GM12878 (cell line): ENCODE measurements around the gene FGF14. TPM values are rescaled to one million over a fixed set of nuclear protein-coding genes. Genes with fewer than 3 reads are reported as not detected.

Experiments
- ATAC-seq: fragments of 200-7000 bp; cut with Tn5 transposase; 3 replicates; pipeline ENCODE4 v1.9.1; 2020; ENCODE audit warnings: mild to moderate bottlenecking, moderate library complexity
- BruUV-seq: library from RNA; stranded (reverse); fragments of 400-500 nt; replicated peaks from 2 replicates; lab custom pipeline; 2021; lab: Mats Ljungman, UMichigan
- CTCF ChIA-PET: fragments of 300-600 bp; sonication (Branson Sonifier 250); formaldehyde crosslinking; extraction: SDS; loops from one replicate; lab custom pipeline; 2021; ENCODE audit warnings: inconsistent platforms; lab: Yijun Ruan, JAX
- POLR2A ChIA-PET: fragments of 350-600 bp; formaldehyde crosslinking; extraction: SDS; loops from one replicate; lab custom pipeline; 2021; ENCODE audit warnings: inconsistent platforms; lab: Charles Lee
- RAD21 ChIA-PET: fragments of 300-600 bp; sonication (Branson Sonifier 250); formaldehyde crosslinking; loops from one replicate; lab custom pipeline; 2023; ENCODE audit warnings: antibody characterized with exemption; ENCODE audit not compliant: unreplicated experiment; lab: Charles Lee
- SMC1A ChIA-PET: fragments of 300-600 bp; sonication (Branson Sonifier 250); formaldehyde crosslinking; loops from one replicate; lab custom pipeline; 2023; ENCODE audit not compliant: unreplicated experiment, uncharacterized antibody; lab: Charles Lee
- DNase-seq: peaks from one replicate; pipeline ENCODE4 v3.0.0-alpha.2; 2011; ENCODE audit warnings: low read depth, low spot score
- FAIRE-seq: peaks from 3 replicates; lab custom pipeline; 2011; peaks lifted over from hg19 to GRCh38; lab: Jason Lieb, UNC
- H2AFZ ChIP-seq: 2 replicates; pipeline ENCODE4 v1.6.0; 2011; ENCODE audit warnings: low read depth, low read length, control low read depth; ENCODE audit not compliant: control insufficient read depth
- H3K27ac ChIP-seq: 2 replicates; pipeline ENCODE4 v1.5.1; 2011; ENCODE audit warnings: control low read depth; ENCODE audit not compliant: control insufficient read depth, insufficient read depth
- H3K27me3 ChIP-seq, 2 experiments: replicated peaks in 1 of 2; 2 replicates each; pipeline versions ENCODE4 v1.6.0 to v1.6.1; 2011; ENCODE audit warnings: low read length in 1 of 2; ENCODE audit not compliant: control insufficient read depth in 2 of 2, insufficient read depth in 2 of 2
- H3K36me3 ChIP-seq, 2 experiments: 2 replicates each; pipeline ENCODE4 v1.5.1; 2011; ENCODE audit warnings: low read length in 1 of 2; ENCODE audit not compliant: control insufficient read depth in 2 of 2, insufficient read depth in 2 of 2
- H3K4me1 ChIP-seq: 2 replicates; pipeline ENCODE4 v1.6.1; 2011; ENCODE audit warnings: mild to moderate bottlenecking, low read length, moderate library complexity, mixed read lengths; ENCODE audit not compliant: control insufficient read depth, insufficient read depth
- H3K4me2 ChIP-seq: 2 replicates; pipeline ENCODE4 v1.6.0; 2011; ENCODE audit warnings: control low read depth; ENCODE audit not compliant: control insufficient read depth, insufficient read depth
- H3K4me3 ChIP-seq: fragments of 200-600 bp; sonication (generic); 2 replicates; pipeline ENCODE4 v1.5.1; 2016
- H3K79me2 ChIP-seq: 2 replicates; pipeline ENCODE4 v1.6.0; 2011; ENCODE audit warnings: low read length; ENCODE audit not compliant: control insufficient read depth, insufficient read depth
- H3K9ac ChIP-seq: 2 replicates; pipeline ENCODE4 v1.8.0; 2011; ENCODE audit warnings: low read length, control low read depth, mixed read lengths; ENCODE audit not compliant: control insufficient read depth, insufficient read depth
- H3K9me3 ChIP-seq: replicated peaks from 3 replicates; pipeline ENCODE4 v1.5.1; 2011; ENCODE audit warnings: mild to moderate bottlenecking, low read length; ENCODE audit not compliant: control insufficient read depth, insufficient read depth
- H4K20me1 ChIP-seq: 2 replicates; pipeline ENCODE4 v1.6.0; 2011; ENCODE audit not compliant: control insufficient read depth, insufficient read depth
- BCLAF1 ChIP-seq: fragments of 450-650 bp; IDR thresholded peaks from 2 replicates; pipeline ENCODE4 v1.6.1; 2017; ENCODE audit warnings: antibody characterized with exemption, mild to moderate bottlenecking, moderate library complexity
- E2F8 ChIP-seq: fragments of 450-650 bp; IDR thresholded peaks from 2 replicates; pipeline ENCODE4 v1.6.1; 2018; ENCODE audit warnings: mild to moderate bottlenecking, low read depth, moderate library complexity; ENCODE audit not compliant: partially characterized antibody
- FOXK2 ChIP-seq: fragments of 450-650 bp; IDR thresholded peaks from 2 replicates; pipeline ENCODE4 v1.6.1; 2017; ENCODE audit warnings: mild to moderate bottlenecking, moderate library complexity
- FOXM1 ChIP-seq: IDR thresholded peaks from 2 replicates; pipeline ENCODE4 v1.6.1; 2012; ENCODE audit warnings: low read depth, mild to moderate bottlenecking, inconsistent platforms, low read length, moderate library complexity
- LARP7 ChIP-seq: fragments of 450-650 bp; IDR thresholded peaks from 2 replicates; pipeline ENCODE4 v1.6.1; 2017; ENCODE audit warnings: mild to moderate bottlenecking
- NKRF ChIP-seq: fragments of 450-650 bp; conservative IDR thresholded peaks from 2 replicates; pipeline ENCODE4 v1.6.1; 2017; ENCODE audit warnings: mild to moderate bottlenecking, moderate library complexity
- PBX3 ChIP-seq: IDR thresholded peaks from 2 replicates; pipeline ENCODE4 v1.6.1; 2011; ENCODE audit warnings: mild to moderate bottlenecking, low read depth, low read length, moderate library complexity; ENCODE audit not compliant: insufficient replicate concordance
- RCOR1 ChIP-seq: conservative IDR thresholded peaks from 2 replicates; pipeline ENCODE4 v1.6.1; 2012; ENCODE audit warnings: low read depth, low read length, improper control_type of control experiment
- SMARCA5 ChIP-seq: fragments of 450-650 bp; IDR thresholded peaks from 2 replicates; pipeline ENCODE4 v1.6.1; 2017; ENCODE audit warnings: mild to moderate bottlenecking
- SRF ChIP-seq, 2 experiments: IDR thresholded peaks; 2 replicates each; pipeline ENCODE4 v1.6.1; 2011; ENCODE audit warnings: low read depth in 2 of 2, low read length in 2 of 2, mild to moderate bottlenecking in 1 of 2, moderate library complexity in 1 of 2
- WRNIP1 ChIP-seq: IDR thresholded peaks from 2 replicates; pipeline ENCODE4 v1.6.1; 2011; ENCODE audit warnings: low read depth, low read length, improper control_type of control experiment, borderline replicate concordance
- WGBS: methylation state at CpG from one replicate; pipeline ENCODE4 v1.1.6; 2016; ENCODE audit warnings: low lambda C conversion rate; ENCODE audit not compliant: insufficient replicate concordance, insufficient coverage; ENCODE audit errors: missing lambda C conversion rate; 5-methylcytosine and 5-hydroxymethylcytosine counted together
- in situ Hi-C: fragments of 300-500 bp; cut with MboI; formaldehyde crosslinking; loops from 9 replicates; pipeline ENCODE4 v1.14.3; 2018; ENCODE audit warnings: mixed read lengths
- intact Hi-C: fragments of 100-400 bp; cut with micrococcal nuclease; formaldehyde crosslinking; loops from one replicate; pipeline ENCODE4 v1.14.2; 2022; ENCODE audit not compliant: unreplicated experiment
- polyA plus RNA-seq, 11 experiments: library from polyadenylated mRNA; depleted of rRNA in 4 of 11; unstranded in 6 of 11; stranded (reverse) in 5 of 11; fragments of >200 nt; fragmentation: Nextera tagmentation in 4 of 11; fragmentation: Illumina TruSeq in 1 of 11; extraction: Ambion mirVana in 4 of 11; extraction: Trizol in 1 of 11; gene quantifications; 1 replicate in 1 of 11; 2 replicates in 10 of 11; pipeline versions ENCODE4 v1.2.1 to v1.2.3, GENCODE V29; 2011 to 2016; ENCODE audit warnings: inconsistent platforms in 2 of 11, missing spikeins in 2 of 11, low read depth in 1 of 11
- total RNA-seq, 4 experiments: library from RNA; depleted of rRNA in 3 of 4; stranded (reverse); fragments of >200 nt in 3 of 4; fragmentation: Illumina TruSeq in 1 of 4; extraction: Trizol in 1 of 4; gene quantifications; 2 replicates each; pipeline versions ENCODE4 v1.2.1 to v1.2.3, GENCODE V29; 2013 to 2021

Gene FGF14
- total and polyA plus RNA-seq, 10 of the 15 experiments (the other 5 are each of a cell fraction or from before 2014, with no cell fraction given): under 0.01 to 0.44 (median 0.04) TPM

- Histone ChIP-seq H3K27ac (no peak overlapping the region), H3K9me3 (no peaks in the 10 kb centered on the region), H3K79me2 (no peaks in the 10 kb centered on the region), H3K4me2 (no peak overlapping the region), H3K27me3 (no peaks in the 10 kb centered on the region; a peak in 1 of 4 replicates), H3K36me3 (no peaks in the 10 kb centered on the region), H4K20me1 (no peaks in the 10 kb centered on the region), H3K4me1 (no peaks in the 10 kb centered on the region), H3K4me3 (no peak overlapping the region), H3K9ac (no peak overlapping the region), H2AFZ (no peak overlapping the region)
- WGBS: 13% methylated on average over 3 of the region's 3 CpGs
- no peak for FAIRE-seq
- no peak for TF ChIP-seq WRNIP1
- no peak for TF ChIP-seq BCLAF1
- TF ChIP-seq SRF (IDR thresholded peaks at IDR 0.05; ENCODE audit: low read depth in 2 of 2, low read length in 2 of 2): no peak
- TF ChIP-seq FOXK2: no peak
- TF ChIP-seq E2F8: no peak
- TF ChIP-seq SMARCA5: no peak
- TF ChIP-seq NKRF: no peak
- no peak for TF ChIP-seq FOXM1
- TF ChIP-seq PBX3: no peak
- no peak for TF ChIP-seq LARP7
- no peak for TF ChIP-seq RCOR1
- BruUV-seq: no TSS peak
- ChIA-PET SMC1A (interaction anchor here (1.3 kb wide), 1 partner anchor 12 kb away, joined by 6 read pairs; no protein-coding TSS in a partner anchor), CTCF (no interaction called here), POLR2A (no interaction called here), RAD21 (no interaction called here)
- intact Hi-C loops: no loop called here
- no peak for DNase-seq
- no peak for ATAC-seq
- in situ Hi-C loops: no loop called here
These were observed 710.4 kb downstream of the FGF14 start for GRCh38 chr13:101691341-101691860.
